GM18526 (cell line): ENCODE data around the gene KCNIP2.

ENCODE experiments used
- POLR2A ChIP-seq: IDR thresholded peaks from 3 replicates; pipeline ENCODE4 v1.6.1; 2011; ENCODE audit not compliant: insufficient read length; ENCODE audit errors: extremely low read depth

The KCNIP2 gene

DNA sequence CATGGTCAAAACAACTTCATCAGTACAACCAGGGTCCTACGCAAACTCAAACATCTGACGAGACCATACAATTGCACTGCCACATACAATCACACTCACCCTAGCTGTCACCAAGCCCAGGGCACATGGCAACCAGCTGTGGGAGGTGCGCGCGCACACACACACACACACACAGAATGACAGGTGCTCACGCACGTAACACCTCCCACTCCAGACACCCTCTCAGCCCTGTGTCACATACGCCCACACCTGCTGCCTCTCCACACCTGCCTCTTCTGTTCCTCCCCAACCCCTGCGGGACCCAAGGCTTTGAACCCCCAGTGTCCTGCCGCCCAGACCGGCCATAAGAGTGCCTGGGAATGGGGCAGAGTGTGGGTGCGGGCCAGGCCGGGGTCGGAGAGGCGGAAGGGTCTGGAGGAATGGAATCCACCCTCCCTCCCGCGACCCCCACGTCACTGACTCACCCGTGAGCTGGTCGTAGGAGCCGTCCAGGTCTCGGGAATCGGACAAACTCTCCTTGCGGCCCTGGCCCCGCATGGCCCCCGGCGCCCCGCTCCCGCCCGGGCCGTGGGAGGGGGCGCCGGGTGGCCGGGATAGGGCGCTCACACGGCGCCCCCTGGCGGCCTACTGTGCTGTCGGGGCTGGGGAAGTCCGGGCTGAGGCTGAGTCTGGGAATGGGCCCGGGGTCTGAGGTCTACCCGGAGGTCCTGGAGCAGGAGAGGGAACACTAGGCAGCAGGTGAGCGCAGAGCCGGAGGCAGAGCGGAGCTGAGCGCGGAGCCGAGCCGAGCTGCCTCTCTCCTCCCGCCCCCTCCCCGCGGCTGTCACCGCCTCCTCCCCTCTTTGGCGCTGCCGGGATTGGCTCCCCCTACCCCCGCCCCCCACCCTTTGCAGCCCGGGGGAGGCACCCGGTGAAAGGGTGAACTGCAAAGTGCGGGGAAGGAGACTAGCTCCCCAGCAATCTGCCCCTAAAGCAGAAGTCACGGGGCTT lies at the start of gene KCNIP2:
Gene KCNIP2, minus strand, starts transcription at position 769 of the 990 bp plus-strand sequence. Its CDS starts 232 bp downstream, at position 537.
- no peak for TF ChIP-seq POLR2A

DNA sequence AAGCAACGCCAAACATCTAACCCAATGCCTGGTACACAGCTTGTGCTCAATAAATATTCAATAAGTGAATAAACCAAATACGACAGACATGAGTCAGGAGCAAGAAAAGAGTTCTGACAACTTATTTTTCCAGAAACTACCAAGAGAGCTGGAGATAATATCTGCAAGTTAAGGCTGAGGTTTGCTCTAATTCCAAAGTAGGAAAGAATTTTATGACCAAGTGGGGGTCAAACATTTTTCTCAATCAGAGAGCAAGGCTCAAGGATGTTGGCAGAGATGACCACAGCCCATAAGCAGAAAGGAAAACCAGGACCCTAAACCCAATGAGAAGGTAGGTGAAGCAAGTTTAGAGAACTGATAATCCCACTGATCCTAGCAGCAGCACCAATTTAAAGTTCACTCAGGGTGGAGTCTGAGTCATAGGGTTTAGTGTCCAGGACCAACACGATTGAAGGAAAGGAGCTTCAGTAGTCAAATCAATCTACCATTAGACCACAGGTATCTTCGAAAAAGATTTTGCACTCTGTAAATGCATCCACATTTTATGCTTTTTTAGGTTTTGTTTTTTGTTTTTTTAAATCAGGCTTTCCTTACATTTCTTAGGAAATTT lies 49.3 kb upstream of the KCNIP2 start:
- TF ChIP-seq POLR2A: no peak

DNA sequence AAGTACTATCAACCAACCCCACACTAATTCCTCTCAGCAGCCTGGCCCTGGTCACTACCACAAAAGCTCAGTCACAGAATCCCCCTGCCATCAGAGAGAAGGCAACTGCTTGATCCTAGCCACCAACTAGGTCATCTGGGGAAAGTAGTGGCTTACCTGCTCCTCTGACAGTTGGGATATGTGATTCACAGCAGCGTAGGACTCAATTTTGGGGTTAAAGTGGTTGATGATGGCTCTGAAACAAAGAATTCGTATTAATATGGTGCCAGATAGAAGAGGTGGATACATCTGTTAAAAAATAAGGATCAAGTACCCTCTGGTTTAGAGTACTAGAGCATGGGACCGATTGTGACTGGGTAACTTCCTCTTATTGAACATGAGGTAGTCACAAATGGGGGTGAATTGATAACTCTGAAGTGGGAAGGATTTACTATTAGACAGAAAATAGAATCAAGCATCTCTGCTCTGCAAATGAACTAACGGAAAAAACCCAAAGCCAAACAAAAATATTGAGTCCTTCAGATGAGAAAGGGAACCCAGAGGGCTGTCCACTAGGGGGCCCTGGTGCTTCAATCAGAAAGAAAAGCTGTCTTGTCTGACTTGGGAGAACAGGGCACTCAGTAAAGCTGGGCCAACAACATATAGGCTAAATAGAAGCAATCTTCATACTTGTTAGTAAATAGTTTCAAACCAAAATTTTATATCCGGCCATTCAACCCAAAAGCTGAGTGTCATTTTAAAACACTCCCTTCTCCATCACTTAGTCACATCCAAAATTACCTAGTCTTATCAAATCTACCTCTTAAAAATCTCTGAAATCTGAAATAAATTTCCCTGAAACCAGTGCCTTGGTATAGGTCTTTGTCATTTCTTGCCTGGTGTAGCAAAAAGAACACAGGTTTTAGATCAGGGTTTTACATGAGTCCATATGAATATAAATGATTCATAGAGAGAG lies 45.9 kb upstream of the KCNIP2 start:
- TF ChIP-seq POLR2A: no peak

DNA sequence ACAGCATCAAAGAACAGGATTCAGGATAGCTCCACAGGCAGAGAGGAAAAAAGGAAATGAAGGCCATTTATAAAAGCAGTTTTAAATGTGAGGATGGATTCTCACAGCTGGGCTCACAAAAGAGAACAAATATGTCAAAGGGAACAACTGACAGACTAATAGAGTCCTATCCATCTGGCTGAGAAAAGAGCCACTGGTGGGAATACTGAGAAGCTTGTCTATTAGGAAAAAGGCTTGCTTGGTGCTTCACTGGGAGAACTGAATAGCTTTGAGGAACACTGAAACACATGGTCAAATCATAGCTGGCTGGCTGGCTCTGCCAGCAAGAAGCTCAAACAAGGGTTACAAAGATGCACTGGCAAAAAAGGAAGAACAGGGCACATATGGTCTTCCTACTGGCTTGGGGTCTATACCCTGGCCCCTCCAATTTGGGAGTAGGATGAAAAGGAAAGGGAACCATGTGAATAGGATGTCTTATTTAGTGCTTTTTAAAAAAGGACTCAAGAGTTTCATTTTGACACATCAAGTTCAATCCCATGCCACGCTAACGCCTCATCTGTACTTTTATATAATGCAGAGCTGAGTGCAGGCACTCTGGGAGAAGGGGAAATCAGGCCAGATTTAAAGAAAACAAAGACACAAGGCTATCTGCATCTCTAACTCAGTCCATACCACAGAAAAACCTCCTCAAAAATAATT lies 44.8 kb upstream of the KCNIP2 start:
- no peak for TF ChIP-seq POLR2A

DNA sequence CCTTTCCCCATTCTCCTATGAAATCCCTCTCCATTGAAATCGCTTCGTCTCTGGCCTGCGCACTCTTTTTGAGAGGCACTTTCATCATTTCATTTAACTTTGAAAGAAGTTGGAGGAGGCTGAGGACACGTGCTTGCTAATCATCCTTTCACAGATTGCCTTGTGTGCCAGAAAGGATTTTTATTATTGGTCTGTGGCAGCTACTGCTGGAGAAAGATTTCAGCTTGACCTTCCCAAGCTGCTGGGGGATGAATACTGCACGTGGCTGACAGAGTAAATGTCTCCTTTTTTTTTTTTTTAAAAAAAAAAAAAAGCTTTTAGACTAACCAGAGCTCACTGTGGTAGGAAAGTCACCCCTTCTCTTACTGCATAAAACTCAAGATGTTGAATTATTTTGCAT lies 44.2 kb upstream of the KCNIP2 start:
- TF ChIP-seq POLR2A: no peak

DNA sequence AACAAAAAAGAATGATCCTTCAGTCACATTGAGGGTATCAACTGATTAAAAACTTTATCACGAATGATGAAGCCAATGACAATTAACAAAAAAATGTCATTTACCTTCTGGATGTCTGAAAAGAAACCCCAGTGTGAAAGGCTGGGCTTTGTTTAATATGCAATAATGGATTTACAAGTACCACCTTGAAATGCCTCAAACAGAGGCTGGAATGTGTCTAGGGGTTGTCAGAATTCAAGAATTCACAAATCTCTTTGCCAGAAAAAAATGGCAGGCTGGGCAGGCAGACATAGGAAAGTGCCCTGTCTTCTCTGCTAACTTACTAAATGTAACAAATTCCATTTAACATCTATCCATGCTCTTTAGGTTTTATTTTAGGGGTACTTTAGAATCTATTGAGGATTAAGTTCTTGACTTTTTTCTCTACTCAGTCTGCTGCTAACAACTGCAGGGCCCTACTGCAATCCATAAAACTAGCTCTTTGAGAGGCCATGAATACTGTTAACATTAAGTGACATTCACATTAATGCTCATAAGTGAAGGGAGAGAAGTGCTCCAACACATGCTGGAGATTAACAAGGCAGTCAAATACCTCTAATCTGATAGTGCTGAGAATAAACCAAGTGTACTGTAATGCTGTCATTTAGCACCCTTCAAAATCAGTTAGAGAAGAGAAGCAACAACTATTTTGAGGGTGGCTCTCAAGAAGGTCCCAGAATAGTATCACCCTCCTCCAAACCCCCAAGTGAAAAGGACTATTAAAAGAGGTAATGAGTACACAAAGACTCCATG lies 43.1 kb upstream of the KCNIP2 start:
- TF ChIP-seq POLR2A: no peak

DNA sequence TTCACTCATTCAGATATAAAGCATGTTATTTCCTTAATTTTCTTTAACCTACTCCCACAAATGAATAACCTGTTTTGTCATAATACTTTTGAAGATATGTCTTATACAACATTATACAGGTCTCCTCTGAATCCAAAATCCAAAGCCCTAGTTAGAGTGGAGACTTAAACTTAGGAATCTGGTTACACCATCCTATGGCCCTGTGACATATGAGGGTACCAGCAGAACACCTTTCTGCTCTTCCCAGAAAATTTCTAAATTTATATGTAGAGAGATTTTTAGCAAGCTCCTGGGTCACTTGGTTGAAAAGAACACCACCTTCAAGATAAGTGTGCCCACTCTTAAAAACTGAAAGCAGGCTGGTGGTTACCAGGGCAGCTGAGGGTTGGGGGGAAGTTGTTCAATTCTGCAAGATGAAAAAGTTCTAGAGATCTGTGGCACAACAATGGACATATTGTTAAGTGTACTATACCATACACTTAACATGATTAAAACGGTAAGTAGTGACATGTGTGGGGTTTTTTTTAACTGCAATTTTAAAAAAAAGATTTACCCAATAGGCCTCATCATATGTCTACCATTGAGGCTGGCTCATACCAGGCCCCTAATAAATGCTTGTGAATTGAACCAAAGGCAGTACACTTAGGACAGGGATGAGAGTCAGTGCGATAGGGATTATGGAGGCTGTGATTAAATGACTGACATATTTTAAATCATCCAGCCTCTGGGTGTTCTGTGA lies 37.6 kb upstream of the KCNIP2 start:
- TF ChIP-seq POLR2A: no peak

DNA sequence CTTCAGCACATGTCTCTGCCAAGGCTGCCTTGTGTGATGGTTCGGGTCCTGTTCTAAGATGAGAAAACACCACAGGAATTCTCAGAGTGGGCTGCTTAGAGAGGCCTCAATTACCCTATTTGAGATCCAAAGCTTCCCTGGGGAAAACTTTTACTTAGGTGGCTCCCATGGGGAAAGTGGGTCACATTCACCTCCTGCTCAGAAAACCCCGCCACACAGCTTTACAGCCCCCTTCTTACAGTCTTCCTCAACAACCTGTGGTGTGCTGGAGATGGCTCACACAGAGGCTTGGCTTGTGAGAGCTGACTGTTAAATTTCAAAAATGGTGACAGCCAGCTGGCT lies 36.6 kb upstream of the KCNIP2 start:
- no peak for TF ChIP-seq POLR2A

DNA sequence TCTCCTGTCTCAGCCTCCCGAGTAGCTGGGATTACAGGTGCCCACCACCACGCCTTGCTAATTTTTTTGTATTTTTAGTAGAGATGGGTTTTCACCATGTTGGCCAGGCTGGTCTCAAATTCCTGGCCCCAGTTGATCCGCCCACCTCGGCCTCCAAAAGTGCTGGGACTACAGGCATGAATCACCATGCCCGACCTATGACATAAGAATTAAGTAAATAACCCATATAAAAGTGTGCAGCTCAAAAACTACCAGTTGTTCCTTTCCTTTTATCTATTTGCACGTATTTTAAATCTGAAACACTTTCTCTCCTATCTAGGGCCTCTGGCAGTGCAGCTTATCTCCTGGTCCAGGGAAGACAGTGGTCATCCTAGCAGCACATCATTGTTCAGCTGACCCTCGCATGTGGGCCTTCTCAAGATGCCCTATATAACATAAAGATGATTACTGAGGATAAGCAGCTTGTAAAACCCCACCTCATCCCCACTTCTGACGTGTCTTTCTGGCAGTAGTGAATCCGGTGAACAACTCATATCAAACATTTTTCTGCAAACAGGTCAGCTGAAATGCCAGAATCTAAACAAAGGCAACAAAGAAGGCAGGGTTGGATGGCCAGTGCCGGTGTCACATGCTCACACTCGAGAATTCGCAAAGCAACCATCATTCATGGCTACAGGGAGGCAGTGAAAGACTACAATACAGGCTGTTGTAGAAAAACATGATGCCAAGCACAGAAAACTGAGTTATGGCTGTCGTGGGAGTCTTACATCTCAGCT lies 36.0 kb upstream of the KCNIP2 start:
- no peak for TF ChIP-seq POLR2A

DNA sequence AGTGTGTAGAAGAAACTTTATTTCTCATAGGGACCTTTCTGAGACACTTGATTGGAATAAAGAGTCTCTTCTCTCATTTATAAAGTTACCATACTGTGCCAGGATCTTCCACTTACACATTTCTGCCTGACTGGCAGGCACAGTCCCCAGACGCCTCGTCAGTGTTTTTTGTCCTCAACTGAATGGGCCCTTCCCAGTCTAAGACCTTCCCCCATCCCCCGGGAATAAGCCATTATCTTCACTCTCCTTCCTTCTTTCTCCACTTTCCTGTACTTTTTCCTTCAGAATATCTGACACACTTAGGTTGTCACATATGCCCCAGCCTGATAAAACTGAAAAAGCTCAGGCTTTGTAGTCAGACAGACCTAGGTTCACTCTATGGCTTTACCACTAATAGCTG lies 35.3 kb upstream of the KCNIP2 start:
- TF ChIP-seq POLR2A: no peak

DNA sequence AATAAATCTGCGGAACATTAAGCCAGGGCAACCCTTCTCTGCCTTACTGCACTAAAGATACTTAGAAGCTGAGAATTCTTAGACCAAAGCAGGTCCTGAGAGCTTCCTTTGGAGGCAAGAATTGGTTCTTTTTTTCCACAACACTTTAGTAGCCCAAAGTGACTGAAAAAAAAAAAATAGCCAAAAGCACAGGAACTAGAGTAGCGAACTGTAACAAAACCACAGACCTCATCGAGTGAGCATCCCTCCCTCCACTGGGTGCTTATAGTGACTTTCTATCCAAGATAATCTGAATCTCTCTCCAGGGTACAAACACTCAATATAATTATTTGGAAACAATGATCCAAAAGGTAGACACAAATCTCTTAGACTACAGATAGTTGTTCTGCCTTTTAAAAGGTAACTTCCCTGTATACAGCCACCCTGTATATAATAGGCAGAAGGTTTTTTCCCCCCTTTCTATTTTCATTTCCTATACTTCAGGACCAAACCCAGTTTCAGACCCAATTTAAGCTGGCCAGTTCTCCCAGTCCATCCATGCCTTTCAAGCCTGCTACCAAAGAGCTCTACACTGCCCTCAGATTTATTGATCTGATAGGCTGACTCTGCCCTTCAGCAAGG lies 31.6 kb upstream of the KCNIP2 start:
- TF ChIP-seq POLR2A: no peak

DNA sequence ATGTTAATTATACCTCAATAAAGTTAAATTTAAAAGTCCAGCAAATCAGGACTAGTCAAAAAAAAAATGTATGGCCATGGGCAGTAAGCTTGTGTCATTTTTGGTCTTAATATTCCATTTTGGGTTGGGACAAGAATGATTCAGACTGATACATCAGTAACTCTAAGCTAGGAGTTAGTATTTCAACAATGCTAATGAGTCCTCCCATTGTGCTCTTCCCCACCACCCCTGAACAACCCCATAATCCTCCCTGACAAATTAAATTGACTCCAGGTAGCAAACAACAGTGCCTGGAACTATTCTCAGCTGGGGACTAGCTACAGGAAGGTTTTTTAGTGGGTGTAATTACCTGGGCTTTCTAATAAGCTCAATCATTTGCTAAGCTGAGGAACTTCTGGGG lies 30.7 kb upstream of the KCNIP2 start:
- TF ChIP-seq POLR2A: no peak
